Measurements from ENCODE around the gene KLF16.

Gene KLF16

DNA sequence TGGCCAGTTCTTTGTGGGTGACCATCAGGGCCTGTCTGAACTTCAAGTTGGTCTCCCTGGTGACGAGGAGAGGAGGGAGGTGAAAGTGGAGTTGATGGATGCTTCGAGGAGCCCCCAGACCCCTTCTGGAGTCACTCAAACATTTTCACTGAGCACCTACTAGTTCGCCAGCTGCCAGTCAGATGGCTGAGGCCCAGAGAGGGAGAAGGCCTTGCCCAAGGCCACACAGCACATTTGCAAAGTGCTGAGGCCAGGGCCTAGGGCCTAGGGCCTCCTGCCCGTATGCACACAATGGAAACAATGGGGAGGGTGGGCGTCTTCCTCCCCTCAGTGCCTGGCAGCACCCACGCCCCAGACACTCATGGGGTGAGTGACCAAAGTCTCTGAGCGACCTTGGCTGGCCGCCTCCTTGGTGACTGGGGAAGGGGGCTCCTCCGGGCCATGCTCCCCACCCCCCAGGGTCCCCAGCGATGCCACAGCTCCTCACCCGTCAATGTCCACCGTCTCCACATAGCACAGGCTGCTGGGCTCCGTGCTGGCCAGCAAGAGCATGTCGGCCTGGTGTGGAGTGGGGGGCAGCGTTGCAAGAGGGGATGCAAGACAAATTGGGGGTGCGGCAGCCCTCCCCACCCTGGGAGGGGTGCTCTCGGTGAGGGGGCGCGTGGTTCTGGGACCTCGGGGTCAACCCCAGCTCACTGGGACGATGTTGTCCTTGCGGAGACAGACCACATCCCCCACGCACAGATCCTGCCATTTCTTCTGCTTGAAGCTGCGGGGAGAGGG lies 57.8 kb downstream of the KLF16 start:
- DNase-seq, result no peak

- DNase-seq, result no peak
Measured at GRCh38 chr19:1804858-1805257, 58.5 kb downstream of the KLF16 start.

Measured in NCI-H1694 (cell line).